Mesendoderm (in vitro differentiated cells): Measurements from ENCODE around the gene ZSCAN21.

ENCODE experiments used
- DNase-seq: peaks from one replicate; pipeline ENCODE4 v3.0.0; 2013
- H2AK5ac ChIP-seq: 2 replicates; pipeline ENCODE4 v1.6.1; 2013; ENCODE audit warnings: low read length, inconsistent platforms
- H2BK120ac ChIP-seq: 2 replicates; pipeline ENCODE4 v1.6.1; 2013; ENCODE audit warnings: low read depth, mild to moderate bottlenecking, low read length, moderate library complexity, mixed read lengths
- H2BK15ac ChIP-seq: replicated peaks from 2 replicates; pipeline ENCODE4 v1.6.1; 2013; ENCODE audit warnings: low read depth, mild to moderate bottlenecking, moderate library complexity
- H2BK5ac ChIP-seq: 2 replicates; pipeline ENCODE4 v1.6.1; 2013; ENCODE audit warnings: low read length, inconsistent platforms
- H3K18ac ChIP-seq: 2 replicates; pipeline ENCODE4 v1.6.1; 2013; ENCODE audit warnings: mild to moderate bottlenecking, low read length, mixed read lengths
- H3K23ac ChIP-seq: one replicate; pipeline ENCODE4 v1.6.1; 2013; ENCODE audit warnings: low read length
- H3K27ac ChIP-seq: 2 replicates; pipeline ENCODE4 v1.5.1; 2013; ENCODE audit warnings: low read depth, mild to moderate bottlenecking, inconsistent platforms, low read length, moderate library complexity
- H3K27me3 ChIP-seq: 2 replicates; pipeline ENCODE4 v1.6.1; 2013; ENCODE audit warnings: low read length, control low read depth, mild to moderate bottlenecking, inconsistent platforms; ENCODE audit not compliant: insufficient read depth, poor library complexity
- H3K36me3 ChIP-seq: 2 replicates; pipeline ENCODE4 v1.6.1; 2013; ENCODE audit warnings: low read length, inconsistent platforms; ENCODE audit not compliant: control insufficient read depth, insufficient read depth
- H3K4ac ChIP-seq: one replicate; pipeline ENCODE4 v1.6.1; 2013; ENCODE audit warnings: low read depth, mild to moderate bottlenecking, low read length, moderate library complexity
- H3K4me1 ChIP-seq: 2 replicates; pipeline ENCODE4 v1.6.1; 2013; ENCODE audit warnings: low read depth, low read length, inconsistent platforms; ENCODE audit not compliant: control insufficient read depth
- H3K4me2 ChIP-seq: 2 replicates; pipeline ENCODE4 v1.6.1; 2013; ENCODE audit warnings: low read length
- H3K4me3 ChIP-seq: 2 replicates; pipeline ENCODE4 v1.5.1; 2013; ENCODE audit warnings: mild to moderate bottlenecking, low read length
- H3K56ac ChIP-seq: one replicate; pipeline ENCODE4 v1.6.1; 2013; ENCODE audit warnings: low read length
- H3K79me1 ChIP-seq: 2 replicates; pipeline ENCODE4 v1.6.1; 2013; ENCODE audit warnings: low read length, inconsistent platforms
- H3K79me2 ChIP-seq: 2 replicates; pipeline ENCODE4 v1.6.1; 2013; ENCODE audit warnings: mild to moderate bottlenecking, low read length; ENCODE audit not compliant: control insufficient read depth, insufficient read depth
- H3K9ac ChIP-seq: 2 replicates; pipeline ENCODE4 v1.6.1; 2013; ENCODE audit warnings: low read length, inconsistent platforms
- H4K5ac ChIP-seq: one replicate; pipeline ENCODE4 v1.6.1; 2013; ENCODE audit warnings: low read length
- H4K8ac ChIP-seq: one replicate; pipeline ENCODE4 v1.6.1; 2013; ENCODE audit warnings: low read depth, mild to moderate bottlenecking, control low read depth, low read length, moderate library complexity
- WGBS: extraction: QIAGEN DNeasy Blood & Tissue Kit; methylation state at CpG from one replicate; pipeline ENCODE4 v1.1.7; 2013; ENCODE audit warnings: low lambda C conversion rate, missing lambda C conversion rate; ENCODE audit not compliant: insufficient coverage; ENCODE audit errors: extremely low coverage; 5-methylcytosine and 5-hydroxymethylcytosine counted together

Gene ZSCAN21

GRCh38 chr7:100106633-100107032 lies 57.1 kb downstream of the ZSCAN21 start:
- H3K4ac ChIP-seq = no peak overlapping the region
- no peak overlapping the region for H3K56ac ChIP-seq
- H3K79me1 ChIP-seq = peaks cover 4% of the 10 kb centered on the region
- no peaks in the 10 kb centered on the region for H3K27me3 ChIP-seq
- H3K4me2 ChIP-seq = no peak overlapping the region
- H3K18ac ChIP-seq = no peak overlapping the region
- no peak overlapping the region for H3K9ac ChIP-seq
- H3K4me1 ChIP-seq = no peaks in the 10 kb centered on the region
- no peak overlapping the region for H3K27ac ChIP-seq
- no peak overlapping the region for H3K23ac ChIP-seq
- H3K4me3 ChIP-seq = no peak overlapping the region
- no peak for DNase-seq
- H4K5ac ChIP-seq = no peak overlapping the region
- H3K79me2 ChIP-seq = peaks cover 2% of the 10 kb centered on the region
- no peak overlapping the region for H2BK120ac ChIP-seq
- no peak overlapping the region for H2AK5ac ChIP-seq
- peaks cover 3% of the 10 kb centered on the region for H3K36me3 ChIP-seq
- H4K8ac ChIP-seq = no peak overlapping the region
- no peak overlapping the region for H2BK15ac ChIP-seq
- H2BK5ac ChIP-seq = no peak overlapping the region
- WGBS = no CpG with 5 or more reads among the region's 17 CpGs

- no peak overlapping the region for H2BK5ac ChIP-seq
- H3K4me3 ChIP-seq = no peak overlapping the region
- H3K27me3 ChIP-seq = no peaks in the 10 kb centered on the region
- H3K4ac ChIP-seq = no peak overlapping the region
- DNase-seq = no peak
- H4K8ac ChIP-seq = no peak overlapping the region
- no peak overlapping the region for H3K56ac ChIP-seq
- H3K9ac ChIP-seq = no peak overlapping the region
- H3K18ac ChIP-seq = no peak overlapping the region
- peaks cover 4% of the 10 kb centered on the region for H3K79me1 ChIP-seq
- H3K27ac ChIP-seq = no peak overlapping the region
- no peak overlapping the region for H2AK5ac ChIP-seq
- WGBS = no CpG with 5 or more reads among the region's 25 CpGs
- H3K36me3 ChIP-seq = peaks cover 3% of the 10 kb centered on the region
- no peak overlapping the region for H2BK120ac ChIP-seq
- no peak overlapping the region for H4K5ac ChIP-seq
- no peaks in the 10 kb centered on the region for H3K4me1 ChIP-seq
- H3K23ac ChIP-seq = no peak overlapping the region
- no peak overlapping the region for H3K4me2 ChIP-seq
- H3K79me2 ChIP-seq = peaks cover 2% of the 10 kb centered on the region
- no peak overlapping the region for H2BK15ac ChIP-seq
Measured at GRCh38 chr7:100107125-100107737, 57.7 kb downstream of the ZSCAN21 start.

GRCh38 chr7:100107890-100108289 lies 58.3 kb downstream of the ZSCAN21 start:
- Histone ChIP-seq H3K36me3 (peaks cover 3% of the 10 kb centered on the region), H3K23ac (no peak overlapping the region), H3K27ac (no peak overlapping the region), H3K4me3 (no peak overlapping the region), H2BK120ac (no peak overlapping the region), H3K4ac (no peak overlapping the region), H2AK5ac (no peak overlapping the region), H2BK5ac (no peak overlapping the region), H4K8ac (no peak overlapping the region), H3K27me3 (no peaks in the 10 kb centered on the region), H3K79me1 (peaks cover 2% of the 10 kb centered on the region), H3K18ac (no peak overlapping the region), H2BK15ac (no peak overlapping the region), H3K4me2 (no peak overlapping the region), H3K9ac (no peak overlapping the region), H3K56ac (no peak overlapping the region), H4K5ac (no peak overlapping the region), H3K4me1 (no peaks in the 10 kb centered on the region), H3K79me2 (no peaks in the 10 kb centered on the region)
- WGBS = no CpG with 5 or more reads among the region's 11 CpGs
- no peak for DNase-seq

- no peak overlapping the region for H2BK15ac ChIP-seq
- no peak overlapping the region for H3K23ac ChIP-seq
- no peak overlapping the region for H3K4me3 ChIP-seq
- no peak overlapping the region for H3K9ac ChIP-seq
- H3K4ac ChIP-seq = no peak overlapping the region
- WGBS = no CpG with 5 or more reads among the region's 12 CpGs
- no peak overlapping the region for H3K56ac ChIP-seq
- H4K5ac ChIP-seq = no peak overlapping the region
- H2BK120ac ChIP-seq = no peak overlapping the region
- DNase-seq = no peak
- H3K4me1 ChIP-seq = no peaks in the 10 kb centered on the region
- H3K18ac ChIP-seq = no peak overlapping the region
- H3K27ac ChIP-seq = no peak overlapping the region
- H3K27me3 ChIP-seq = no peaks in the 10 kb centered on the region
- no peaks in the 10 kb centered on the region for H3K79me1 ChIP-seq
- H2BK5ac ChIP-seq = no peak overlapping the region
- no peak overlapping the region for H4K8ac ChIP-seq
- H2AK5ac ChIP-seq = no peak overlapping the region
- peaks cover 3% of the 10 kb centered on the region for H3K36me3 ChIP-seq
- no peak overlapping the region for H3K4me2 ChIP-seq
- H3K79me2 ChIP-seq = no peaks in the 10 kb centered on the region
Measured at GRCh38 chr7:100109521-100110163, 60.1 kb downstream of the ZSCAN21 start.

GRCh38 chr7:100111156-100111555 lies 61.6 kb downstream of the ZSCAN21 start:
- Histone ChIP-seq H4K8ac (no peak overlapping the region), H3K79me2 (no peaks in the 10 kb centered on the region), H2AK5ac (no peak overlapping the region), H3K27ac (no peak overlapping the region), H2BK5ac (no peak overlapping the region), H3K4me2 (no peak overlapping the region), H2BK15ac (no peak overlapping the region), H3K9ac (no peak overlapping the region), H4K5ac (no peak overlapping the region), H3K4me1 (no peaks in the 10 kb centered on the region), H2BK120ac (no peak overlapping the region), H3K4ac (no peak overlapping the region), H3K79me1 (no peaks in the 10 kb centered on the region), H3K4me3 (no peak overlapping the region), H3K56ac (no peak overlapping the region), H3K23ac (no peak overlapping the region), H3K27me3 (no peaks in the 10 kb centered on the region), H3K36me3 (peaks cover 3% of the 10 kb centered on the region), H3K18ac (no peak overlapping the region)
- WGBS = no CpG with 5 or more reads among the region's 7 CpGs
- DNase-seq = no peak

GRCh38 chr7:100111914-100112313 lies 62.3 kb downstream of the ZSCAN21 start:
- no peak overlapping the region for H3K4me3 ChIP-seq
- H3K79me1 ChIP-seq = no peaks in the 10 kb centered on the region
- H2AK5ac ChIP-seq = no peak overlapping the region
- WGBS = no CpG with 5 or more reads among the region's 13 CpGs
- H4K8ac ChIP-seq = no peak overlapping the region
- no peak overlapping the region for H3K9ac ChIP-seq
- no peak overlapping the region for H2BK15ac ChIP-seq
- H3K4me2 ChIP-seq = no peak overlapping the region
- no peaks in the 10 kb centered on the region for H3K4me1 ChIP-seq
- H3K56ac ChIP-seq = no peak overlapping the region
- H4K5ac ChIP-seq = no peak overlapping the region
- no peak for DNase-seq
- no peak overlapping the region for H3K23ac ChIP-seq
- no peak overlapping the region for H2BK120ac ChIP-seq
- H3K4ac ChIP-seq = no peak overlapping the region
- H3K27ac ChIP-seq = no peak overlapping the region
- H2BK5ac ChIP-seq = no peak overlapping the region
- no peaks in the 10 kb centered on the region for H3K79me2 ChIP-seq
- H3K18ac ChIP-seq = no peak overlapping the region
- H3K27me3 ChIP-seq = no peaks in the 10 kb centered on the region
- peaks cover 1% of the 10 kb centered on the region for H3K36me3 ChIP-seq
